Dedifferentiated amniotic fluid mesenchymal stem cell (primary cell): ENCODE measurements around the gene JARID2.

ENCODE experiments used
- DNase-seq: peaks from one replicate; pipeline ENCODE4 v3.0.0-alpha.2; 2016; ENCODE audit errors: extremely low spot score

Gene JARID2

GRCh38 chr6:15332446-15332845, 86.6 kb downstream of the JARID2 start:
- no peak for DNase-seq

- no peak for DNase-seq
Measured at GRCh38 chr6:15335385-15335784, 89.5 kb downstream of the JARID2 start.

- DNase-seq, result no peak
Measured at GRCh38 chr6:15335916-15336315, 90.0 kb downstream of the JARID2 start.

- no peak for DNase-seq
Measured at GRCh38 chr6:15336900-15337560, 91.2 kb downstream of the JARID2 start.

- DNase-seq, result no peak
Measured at GRCh38 chr6:15337582-15337981, 91.7 kb downstream of the JARID2 start.

- no peak for DNase-seq
Measured at GRCh38 chr6:15338476-15338875, 92.6 kb downstream of the JARID2 start.

- DNase-seq, result no peak
Measured at GRCh38 chr6:15339081-15339480, 93.2 kb downstream of the JARID2 start.

- no peak for DNase-seq
Measured at GRCh38 chr6:15340105-15340601, 94.3 kb downstream of the JARID2 start.

GRCh38 chr6:15340775-15341174, 94.9 kb downstream of the JARID2 start:
- no peak for DNase-seq

- no peak for DNase-seq
Measured at GRCh38 chr6:15341311-15342001, 95.6 kb downstream of the JARID2 start.

- no peak for DNase-seq
Measured at GRCh38 chr6:15342114-15342513, 96.2 kb downstream of the JARID2 start.

GRCh38 chr6:15343490-15344191, 97.8 kb downstream of the JARID2 start:
- DNase-seq, result no peak

GRCh38 chr6:15344192-15344519, 98.3 kb downstream of the JARID2 start:
- DNase-seq, result no peak

GRCh38 chr6:15344831-15345230, 99.0 kb downstream of the JARID2 start:
- no peak for DNase-seq

GRCh38 chr6:15346315-15346714, 100.4 kb downstream of the JARID2 start:
- no peak for DNase-seq

GRCh38 chr6:15348528-15348927, 102.7 kb downstream of the JARID2 start:
- DNase-seq, result no peak

- DNase-seq, result no peak
Measured at GRCh38 chr6:15349379-15349778, 103.5 kb downstream of the JARID2 start.

GRCh38 chr6:15350386-15351083, 104.7 kb downstream of the JARID2 start:
- DNase-seq, result no peak

- DNase-seq, result peak; percentile 70
Measured at GRCh38 chr6:15351631-15352030, 105.8 kb downstream of the JARID2 start.

GRCh38 chr6:15352220-15352619, 106.4 kb downstream of the JARID2 start:
- DNase-seq, result no peak

GRCh38 chr6:15352845-15353244, 107.0 kb downstream of the JARID2 start:
- no peak for DNase-seq

GRCh38 chr6:15355683-15356099, 109.8 kb downstream of the JARID2 start:
- DNase-seq, result no peak
